Measurements from ENCODE around the gene SLC22A4. TPM values are rescaled to one million over a fixed set of nuclear protein-coding genes. Genes with fewer than 3 reads are reported as not detected.

The SLC22A4 gene
- total and polyA plus RNA-seq, 2 of the 8 experiments (the other 6 are each of a cell fraction or from before 2014, with no cell fraction given) = 0.45 to 0.60 TPM

GRCh38 chr5:132283423-132284043, 10.7 kb upstream of the SLC22A4 start:
- Histone ChIP-seq H3K4ac (replicated peaks; ENCODE audit: insufficient read length, low read depth, low read length) (no peak overlapping the region), H3K18ac (ENCODE audit: extremely low read depth, low read length) (no peak overlapping the region), H3K4me2 (ENCODE audit: insufficient read depth in 1 of 2, low read depth in 2 of 2, low read length in 2 of 2) (no peak overlapping the region), H2BK20ac (ENCODE audit: low read length) (no peak overlapping the region), H3K79me2 (ENCODE audit: control insufficient read depth in 1 of 2, insufficient read depth in 2 of 2, low read length in 2 of 2) (no peaks in the 10 kb centered on the region), H3K9me3 (ENCODE audit: insufficient read depth in 2 of 2, low read depth in 1 of 2, low read length in 1 of 2) (no peaks in the 10 kb centered on the region), H2BK5ac (ENCODE audit: low read depth, low read length) (no peak overlapping the region), H3K14ac (ENCODE audit: insufficient read length) (no peak overlapping the region), H2BK120ac (replicated peaks; ENCODE audit: low read depth, low read length) (no peak overlapping the region), H3K27me3 (replicated peaks in 1 of 4; ENCODE audit: control insufficient read depth in 3 of 4, extremely low read depth in 1 of 4, insufficient read depth in 3 of 4, low read length in 3 of 4) (no peaks in the 10 kb centered on the region), H3K27ac (ENCODE audit: low read depth, low read length) (no peak overlapping the region), H3K56ac (replicated peaks; ENCODE audit: insufficient read length, low read depth, low read length) (no peak overlapping the region), H2BK12ac (ENCODE audit: low read depth, low read length) (no peak overlapping the region), H3K9ac (replicated peaks in 1 of 4; ENCODE audit: extremely low read depth in 1 of 4, low read depth in 3 of 4, low read length in 3 of 4) (no peak overlapping the region), H3K36me3 (ENCODE audit: control insufficient read depth in 2 of 4, insufficient read depth in 4 of 4, low read length in 3 of 4) (no peaks in the 10 kb centered on the region), H2AK5ac (ENCODE audit: low read depth, low read length) (no peak overlapping the region), H4K20me1 (replicated peaks in 1 of 2; ENCODE audit: control insufficient read depth in 1 of 2, insufficient read depth in 2 of 2, low read length in 2 of 2) (no peaks in the 10 kb centered on the region), H2BK15ac (ENCODE audit: low read length) (no peak overlapping the region), H3K4me1 (replicated peaks in 1 of 4; ENCODE audit: control insufficient read depth in 3 of 4, insufficient read depth in 4 of 4, low read length in 3 of 4) (peaks cover 0 to 2% (median under 1%) of the 10 kb centered on the region in 4 experiments; a peak in 2 of 7 replicates), H2AFZ (ENCODE audit: low read length) (no peak overlapping the region), H4K91ac (replicated peaks; ENCODE audit: insufficient read length, low read length) (no peak overlapping the region), H3K23ac (ENCODE audit: insufficient read length) (no peak overlapping the region), H3K79me1 (ENCODE audit: low read depth, low read length) (no peaks in the 10 kb centered on the region), H4K5ac (ENCODE audit: insufficient read length, low read depth, low read length) (no peak overlapping the region), H3K4me3 (ENCODE audit: extremely low read depth in 1 of 4, insufficient read depth in 2 of 4, low read depth in 3 of 4, low read length in 4 of 4) (no peak overlapping the region), H3K23me2 (ENCODE audit: low read depth, low read length) (no peaks in the 10 kb centered on the region), H4K8ac (ENCODE audit: extremely low read depth, insufficient read depth, low read length) (no peak overlapping the region)
- TF ChIP-seq BCL11A (IDR thresholded peaks at IDR 0.05; ENCODE audit: low read depth in 2 of 2, low read length in 2 of 2) (no peak), RAD21 (IDR thresholded peaks at IDR 0.05 in 1 of 2, conservative IDR thresholded peaks at IDR 0.05 in 1 of 2; ENCODE audit: low read depth in 2 of 2, low read length in 2 of 2) (peak; percentile 40 to 52; a peak in 3 of 4 replicates), CTCF (IDR thresholded peaks at IDR 0.05; ENCODE audit: control extremely low read depth in 1 of 3, insufficient read depth in 1 of 3, low read depth in 1 of 3, low read length in 3 of 3) (peak; percentile 48 to 76 (median 64))
- ChIA-PET POLR2A (ENCODE audit: partially characterized antibody) (interaction anchor here (1.0 kb wide), 1 partner anchor 11 kb away, joined by 5 read pairs; the partner anchor contains the start of gene SLC22A4), CTCF (ENCODE audit: partially characterized antibody) (interaction anchor here (0.7 to 4.3 kb wide), 14 partner anchors 8 to 128 kb away, joined by 3 to 33 read pairs (median 6); partner anchors contain the start of gene SLC22A4)
- 62% methylated on average over 5 of the region's 5 CpGs; no CpG with 5 or more reads in 1 of the 2 experiments for WGBS, 2 experiments (ENCODE audit: extremely low coverage in 1 of 2, insufficient coverage in 1 of 2, insufficient read length in 1 of 2, insufficient replicate concordance in 2 of 2, low coverage in 1 of 2, low lambda C conversion rate in 2 of 2, missing lambda C conversion rate in 1 of 2)
- DNase-seq (ENCODE audit: low read depth in 1 of 2, low spot score in 2 of 2) = peak in 1 of 2 experiments; percentile 59
- no peak for FAIRE-seq

Data from H1 (cell line).